ENCODE measurements around the gene FBXO24. TPM values are rescaled to one million over a fixed set of nuclear protein-coding genes. Genes with fewer than 3 reads are reported as not detected.

The FBXO24 gene
- total and polyA plus RNA-seq, 2 of the 4 experiments (the other 2 are of a cell fraction): 0.43 to 0.54 TPM

DNA sequence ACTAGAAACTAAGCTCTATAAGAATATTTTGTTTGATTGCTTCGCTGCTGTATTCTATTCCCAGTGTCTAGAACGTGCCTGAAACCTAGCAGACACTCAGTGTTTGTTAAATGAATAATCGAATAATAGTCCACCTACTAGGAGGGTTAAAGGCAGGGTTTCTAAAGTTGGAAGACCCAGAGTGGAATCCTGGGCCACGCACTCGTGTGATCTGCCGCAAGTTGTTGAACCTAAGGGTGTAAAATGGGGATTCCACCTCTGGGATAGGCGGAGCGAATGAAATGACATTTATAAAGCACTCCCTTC lies 47.8 kb upstream of the FBXO24 start:
- Histone ChIP-seq H3K18ac (ENCODE audit: low read depth, low read length) (no peak overlapping the region), H2BK120ac (ENCODE audit: low read depth, low read length) (no peak overlapping the region), H3K56ac (ENCODE audit: extremely low read depth, insufficient read depth, low read length) (no peak overlapping the region), H3K23ac (ENCODE audit: low read depth, low read length) (no peak overlapping the region), H3K4me1 (ENCODE audit: control insufficient read depth, insufficient read depth, low read length) (peaks cover 3% of the 10 kb centered on the region), H3K4ac (ENCODE audit: low read depth, low read length) (no peak overlapping the region), H3K36me3 (ENCODE audit: control insufficient read depth, insufficient read depth, low read length) (no peaks in the 10 kb centered on the region), H2BK5ac (ENCODE audit: low read depth, low read length, poor library complexity, severe bottlenecking) (no peak overlapping the region), H2AK9ac (replicated peaks; ENCODE audit: low read depth, low read length, poor library complexity) (no peak overlapping the region), H3K9me1 (ENCODE audit: insufficient read depth, low read length) (no peaks in the 10 kb centered on the region), H2AK5ac (ENCODE audit: low read depth, low read length) (no peak overlapping the region), H3K14ac (replicated peaks; ENCODE audit: low read depth, low read length) (no peak overlapping the region), H3K9me3 (ENCODE audit: control insufficient read depth, insufficient read depth, low read length) (no peaks in the 10 kb centered on the region), H3K4me3 (ENCODE audit: insufficient read depth, low read depth, low read length) (peak overlapping the region; percentile 33; the same call in 1 of the 2 replicates), H3K27me3 (ENCODE audit: control insufficient read depth, insufficient read depth, low read length) (no peaks in the 10 kb centered on the region; the same call in 1 of the 2 replicates), H3K4me2 (ENCODE audit: low read depth, low read length) (peak overlapping the region; percentile 92), H2BK20ac (ENCODE audit: low read depth, low read length) (no peak overlapping the region), H4K5ac (ENCODE audit: low read depth, low read length) (no peak overlapping the region), H4K20me1 (ENCODE audit: insufficient read depth, low read length) (no peaks in the 10 kb centered on the region), H3K27ac (ENCODE audit: insufficient read depth, low read length) (no peak overlapping the region), H3K79me1 (ENCODE audit: low read depth in 1 of 2, low read length in 2 of 2) (peaks cover 9 to 12% of the 10 kb centered on the region in 2 experiments; a peak in 2 of 4 replicates), H4K8ac (ENCODE audit: low read depth in 2 of 2, low read length in 2 of 2) (peak overlapping the region in 1 of 2 experiments; percentile 60; a peak in 1 of 4 replicates), H3K9ac (ENCODE audit: low read depth, low read length) (no peak overlapping the region), H2BK15ac (ENCODE audit: low read depth, low read length) (no peak overlapping the region), H2AFZ (replicated peaks; ENCODE audit: low read length, poor library complexity) (peak overlapping the region; percentile 92), H4K91ac (ENCODE audit: insufficient read depth, low read depth, low read length) (no peak overlapping the region)
- POLR2A ChIA-PET (ENCODE audit: unreplicated experiment): no interaction called here
- DNase-seq: no peak
- 8% methylated on average over 2 of the region's 8 CpGs; no CpG with 5 or more reads in 1 of the 2 experiments for WGBS, 2 experiments (ENCODE audit: extremely low coverage in 2 of 2, insufficient read length in 1 of 2)
- dilution Hi-C loops (cut with HindIII; ENCODE audit: low sequenced_read_pairs, unreplicated experiment) (no loop called here), in situ Hi-C loops (cut with MboI; ENCODE audit: low sequenced_read_pairs) (no loop called here), intact Hi-C loops (cut with micrococcal nuclease) (no loop called here)
- CTCF ChIA-PET: interaction anchor here (0.6 kb wide), 1 partner anchor 9 kb away, joined by 4 read pairs; no protein-coding TSS in a partner anchor
- no peak for ATAC-seq (ENCODE audit: low read depth)
- BruUV-seq (replicated peaks): no TSS peak
- TF ChIP-seq MXI1 (IDR thresholded peaks at IDR 0.05; ENCODE audit: borderline replicate concordance, low read depth, low read length) (no peak), SMC3 (IDR thresholded peaks at IDR 0.05; ENCODE audit: low read depth, low read length) (no peak), POLR2A (IDR thresholded peaks at IDR 0.05; ENCODE audit: low read depth, low read length) (no peak), MAFK (IDR thresholded peaks at IDR 0.05; ENCODE audit: low read depth, low read length) (no peak), MAZ (IDR thresholded peaks at IDR 0.05; ENCODE audit: borderline replicate concordance, low read depth, low read length) (no peak)
- TF ChIP-seq, protein P1, sequence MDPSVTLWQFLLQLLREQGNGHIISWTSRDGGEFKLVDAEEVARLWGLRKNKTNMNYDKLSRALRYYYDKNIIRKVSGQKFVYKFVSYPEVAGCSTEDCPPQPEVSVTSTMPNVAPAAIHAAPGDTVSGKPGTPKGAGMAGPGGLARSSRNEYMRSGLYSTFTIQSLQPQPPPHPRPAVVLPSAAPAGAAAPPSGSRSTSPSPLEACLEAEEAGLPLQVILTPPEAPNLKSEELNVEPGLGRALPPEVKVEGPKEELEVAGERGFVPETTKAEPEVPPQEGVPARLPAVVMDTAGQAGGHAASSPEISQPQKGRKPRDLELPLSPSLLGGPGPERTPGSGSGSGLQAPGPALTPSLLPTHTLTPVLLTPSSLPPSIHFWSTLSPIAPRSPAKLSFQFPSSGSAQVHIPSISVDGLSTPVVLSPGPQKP (IDR thresholded peaks at IDR 0.05; ENCODE audit: borderline replicate concordance, low read depth, low read length): no peak

Data from IMR-90 (cell line).